Activated CD4-positive, alpha-beta memory T cell treated with anti-CD3 and anti-CD28 coated beads for 36 hours (primary cell): ENCODE measurements around the gene RPS19. TPM values are rescaled to one million over a fixed set of nuclear protein-coding genes. Genes with fewer than 3 reads are reported as not detected.
"Not testable (repeated sequence)": the region's sequence is repeated elsewhere in the genome, so short reads cannot be mapped to it uniquely, and the experiment has no call there.

Experiments used
- CTCF ChIA-PET: fragments of 350-600 bp; sonication (Branson Sonifier 250); formaldehyde crosslinking; loops from one replicate; lab custom pipeline; 2021; ENCODE audit warnings: antibody characterized with exemption, inconsistent platforms; lab: Charles Lee
- POLR2A ChIA-PET: fragments of 350-600 bp; sonication (Branson Sonifier 250); formaldehyde crosslinking; loops from one replicate; lab custom pipeline; 2021; ENCODE audit warnings: antibody characterized with exemption; lab: Charles Lee
- DNase-seq: peaks from one replicate; pipeline ENCODE4 v3.0.0-alpha.2; 2020
- H3K27ac Mint-ChIP-seq: one replicate; pipeline ENCODE4 v1.8.0; 2021; ENCODE audit warnings: mixed read lengths
- H3K27me3 Mint-ChIP-seq: one replicate; pipeline ENCODE4 v1.8.0; 2021; ENCODE audit warnings: mixed read lengths
- H3K36me3 Mint-ChIP-seq: one replicate; pipeline ENCODE4 v1.8.0; 2021; ENCODE audit warnings: mixed read lengths
- H3K4me1 Mint-ChIP-seq: one replicate; pipeline ENCODE4 v1.8.0; 2021; ENCODE audit warnings: low read depth, mixed read lengths
- H3K4me3 Mint-ChIP-seq: one replicate; pipeline ENCODE4 v1.8.0; 2021; ENCODE audit warnings: mild to moderate bottlenecking, mixed read lengths
- H3K9me3 Mint-ChIP-seq: one replicate; pipeline ENCODE4 v1.8.0; 2021; ENCODE audit warnings: mixed read lengths
- intact Hi-C: fragments of 100-400 bp; cut with micrococcal nuclease; formaldehyde crosslinking; loops from one replicate; pipeline ENCODE4 v1.15.1; 2023
- total RNA-seq, 2 experiments: library from RNA; stranded (reverse); gene quantifications; one replicate each; pipeline ENCODE4 v1.2.3, GENCODE V29; 2021

RPS19 gene
- total RNA-seq, 2 experiments from 2014 or later: 3,181 to 3,314 TPM

- peaks cover 55% of the 10 kb centered on the region for H3K36me3 Mint-ChIP-seq
These were observed 10.4 kb downstream of the RPS19 start for GRCh38 chr19:41870401-41870873.

GRCh38 chr19:41871573-41872383 is 11.7 kb downstream of the RPS19 start:
- Mint-ChIP-seq H3K4me3 (peak overlapping the region; percentile 36), H3K4me1 (peaks cover 82% of the 10 kb centered on the region)
- peak; percentile 90 for DNase-seq

More at GRCh38 chr19:41870401-41870873, 10.4 kb downstream of the RPS19 start:
- H3K27me3 Mint-ChIP-seq: no peaks in the 10 kb centered on the region
- H3K27ac Mint-ChIP-seq: peak overlapping the region; percentile 96
- intact Hi-C loops: loop anchor here (2.0 to 10.0 kb wide), 5 partner anchors 16 to 324 kb away; partner anchors contain the start of gene ERFL
- H3K9me3 Mint-ChIP-seq: no peaks in the 10 kb centered on the region
- ChIA-PET POLR2A (interaction anchor here (0.6 to 4.6 kb wide), 5 partner anchors 9 to 75 kb away, joined by 3 to 84 read pairs (median 4); partner anchors contain the start of genes ARHGEF1 and RPS19), CTCF (interaction anchor here (1.4 to 8.3 kb wide), 3 partner anchors 11 to 82 kb away, joined by 4 to 119 read pairs (median 51); partner anchors contain the start of genes ARHGEF1 and RPS19)
- H3K4me3 Mint-ChIP-seq: peak overlapping the region; percentile 32
- peak; percentile 66 for DNase-seq
- H3K4me1 Mint-ChIP-seq: peaks cover 78% of the 10 kb centered on the region

GRCh38 chr19:41872384-41872774 is 12.3 kb downstream of the RPS19 start:
- intact Hi-C loops: loop anchor here (5.0 to 10.0 kb wide), 2 partner anchors 322 to 325 kb away; no protein-coding TSS in a partner anchor
- no peak overlapping the region for H3K4me3 Mint-ChIP-seq
- DNase-seq: no peak
- ChIA-PET POLR2A (interaction anchor here (1.1 to 4.7 kb wide), 8 partner anchors 11 to 87 kb away, joined by 3 to 84 read pairs (median 6); partner anchors contain the start of genes ARHGEF1, RABAC1 and RPS19), CTCF (interaction anchor here (0.9 to 8.3 kb wide), 14 partner anchors 12 to 251 kb away, joined by 3 to 119 read pairs (median 5); partner anchors contain the start of genes ARHGEF1, RABAC1 and RPS19)
- H3K9me3 Mint-ChIP-seq: no peaks in the 10 kb centered on the region
- peak overlapping the region; percentile 96 for H3K27ac Mint-ChIP-seq
- H3K36me3 Mint-ChIP-seq: peaks cover 48% of the 10 kb centered on the region
- H3K27me3 Mint-ChIP-seq: no peaks in the 10 kb centered on the region
- H3K4me1 Mint-ChIP-seq: peaks cover 84% of the 10 kb centered on the region

More at GRCh38 chr19:41871573-41872383, 11.7 kb downstream of the RPS19 start:
- Mint-ChIP-seq H3K27ac (peak overlapping the region; percentile 96), H3K36me3 (peaks cover 48% of the 10 kb centered on the region), H3K9me3 (no peaks in the 10 kb centered on the region), H3K27me3 (no peaks in the 10 kb centered on the region)
- ChIA-PET CTCF (interaction anchor here (0.9 to 8.3 kb wide), 9 partner anchors 12 to 158 kb away, joined by 3 to 119 read pairs (median 18); partner anchors contain the start of genes ARHGEF1, RABAC1 and RPS19), POLR2A (interaction anchor here (1.1 to 4.7 kb wide), 6 partner anchors 11 to 88 kb away, joined by 3 to 84 read pairs (median 18); partner anchors contain the start of genes ARHGEF1, RABAC1 and RPS19)
- intact Hi-C loops: loop anchor here (1.0 to 10.0 kb wide), 6 partner anchors 11 to 324 kb away; partner anchors contain the start of genes ERFL and RPS19

GRCh38 chr19:41872775-41873647 is 13.0 kb downstream of the RPS19 start:
- H3K9me3 Mint-ChIP-seq: no peaks in the 10 kb centered on the region
- DNase-seq: peak; percentile 80
- no peak overlapping the region for H3K4me3 Mint-ChIP-seq
- H3K27me3 Mint-ChIP-seq: no peaks in the 10 kb centered on the region
- peaks cover 84% of the 10 kb centered on the region for H3K4me1 Mint-ChIP-seq
- ChIA-PET CTCF (interaction anchor here (1.0 to 8.3 kb wide), 14 partner anchors 10 to 250 kb away, joined by 3 to 119 read pairs (median 5); partner anchors contain the start of genes ARHGEF1, RABAC1 and RPS19), POLR2A (interaction anchor here (1.0 to 4.7 kb wide), 10 partner anchors 11 to 86 kb away, joined by 3 to 84 read pairs (median 4); partner anchors contain the start of genes ARHGEF1, RABAC1 and RPS19)
- peaks cover 42% of the 10 kb centered on the region for H3K36me3 Mint-ChIP-seq
- intact Hi-C loops: loop anchor here (1.0 to 10.0 kb wide), 3 partner anchors 78 to 326 kb away; no protein-coding TSS in a partner anchor
- peak overlapping the region; percentile 96 for H3K27ac Mint-ChIP-seq

- DNase-seq, H3K9me3 Mint-ChIP-seq, H3K27me3 Mint-ChIP-seq: not testable (repeated sequence)
- ChIA-PET POLR2A (interaction anchor here (0.6 to 4.7 kb wide), 7 partner anchors 8 to 69 kb away, joined by 3 to 28 read pairs (median 4); partner anchors contain the start of genes ARHGEF1, ERFL and RPS19), CTCF (interaction anchor here (0.7 to 8.3 kb wide), 5 partner anchors 9 to 76 kb away, joined by 3 to 119 read pairs (median 5); partner anchors contain the start of gene ARHGEF1)
- Mint-ChIP-seq H3K4me3 (peak overlapping the region; percentile 33), H3K4me1 (peaks cover 68% of the 10 kb centered on the region), H3K27ac (peak overlapping the region; percentile 90), H3K36me3 (peaks cover 19% of the 10 kb centered on the region)
- intact Hi-C loops: loop anchor here (1.0 to 10.0 kb wide), 3 partner anchors 11 to 319 kb away; no protein-coding TSS in a partner anchor
These were observed 15.9 kb downstream of the RPS19 start for GRCh38 chr19:41875973-41876372.

- peak within 1 kb of the TSS; percentile 32 for H3K4me3 Mint-ChIP-seq
- CTCF ChIA-PET: interaction anchor here (0.6 to 8.3 kb wide), 3 partner anchors 8 to 504 kb away, joined by 3 to 119 read pairs (median 3); partner anchors contain the start of gene ARHGEF1
- peaks cover 9% of the 10 kb centered on the region for H3K36me3 Mint-ChIP-seq
- peak within 1 kb of the TSS; percentile 81 for H3K27ac Mint-ChIP-seq
- DNase-seq: peak; percentile 46
- intact Hi-C loops: loop anchor here (10.0 kb wide), 1 partner anchor 318 kb away; no protein-coding TSS in a partner anchor
- no peaks in the 10 kb centered on the region for H3K27me3 Mint-ChIP-seq
- POLR2A ChIA-PET: interaction anchor here (1.0 to 1.4 kb wide), 3 partner anchors 15 to 17 kb away, joined by 3 to 4 read pairs (median 4); partner anchors contain the start of gene RPS19
- no peaks in the 10 kb centered on the region for H3K9me3 Mint-ChIP-seq
- H3K4me1 Mint-ChIP-seq: peaks cover 64% of the 10 kb centered on the region
These were observed 17.1 kb downstream of the RPS19 start, which contains the start of gene CD79A for GRCh38 chr19:41876847-41877832. Gene CD79A, plus strand, starts transcription at chr19:41877279. Its CDS starts 26 bp downstream, at chr19:41877305.

- intact Hi-C loops: loop anchor here (10.0 kb wide), 1 partner anchor 317 kb away; no protein-coding TSS in a partner anchor
- Mint-ChIP-seq H3K4me1 (peaks cover 60% of the 10 kb centered on the region), H3K27me3 (no peaks in the 10 kb centered on the region), H3K27ac (peak overlapping the region; percentile 81), H3K9me3 (no peaks in the 10 kb centered on the region), H3K4me3 (no peak overlapping the region), H3K36me3 (peaks cover 5% of the 10 kb centered on the region)
- ChIA-PET POLR2A (interaction anchor here (1.0 kb wide), 1 partner anchor 18 kb away, joined by 3 read pairs; the partner anchor contains the start of gene RPS19), CTCF (interaction anchor here (1.0 to 8.3 kb wide), 2 partner anchors 7 to 73 kb away, joined by 3 to 119 read pairs; partner anchors contain the start of gene ARHGEF1)
- DNase-seq: no peak
These were observed 18.2 kb downstream of the RPS19 start for GRCh38 chr19:41877916-41878905.

GRCh38 chr19:41879080-41879479 is 19.0 kb downstream of the RPS19 start:
- no peak for DNase-seq
- ChIA-PET POLR2A (no interaction called here), CTCF (no interaction called here)
- H3K4me1 Mint-ChIP-seq: peaks cover 57% of the 10 kb centered on the region
- H3K36me3 Mint-ChIP-seq: peaks cover 9% of the 10 kb centered on the region
- no peak overlapping the region for H3K27ac Mint-ChIP-seq
- intact Hi-C loops: loop anchor here (10.0 kb wide), 1 partner anchor 316 kb away; no protein-coding TSS in a partner anchor
- no peak overlapping the region for H3K4me3 Mint-ChIP-seq
- no peaks in the 10 kb centered on the region for H3K9me3 Mint-ChIP-seq
- H3K27me3 Mint-ChIP-seq: no peaks in the 10 kb centered on the region
